ENCODE measurements around the gene EIF1AY.
"Not testable (repeated sequence)": the region's sequence is repeated elsewhere in the genome, so short reads cannot be mapped to it uniquely, and the experiment has no call there.

EIF1AY gene

GRCh38 chrY:20575531-20576121, at the start of gene EIF1AY:
Gene EIF1AY, plus strand, starts transcription at chrY:20575776. Its CDS starts 96 bp downstream, at chrY:20575872.
- DNase-seq, result peak; percentile 81

DNA sequence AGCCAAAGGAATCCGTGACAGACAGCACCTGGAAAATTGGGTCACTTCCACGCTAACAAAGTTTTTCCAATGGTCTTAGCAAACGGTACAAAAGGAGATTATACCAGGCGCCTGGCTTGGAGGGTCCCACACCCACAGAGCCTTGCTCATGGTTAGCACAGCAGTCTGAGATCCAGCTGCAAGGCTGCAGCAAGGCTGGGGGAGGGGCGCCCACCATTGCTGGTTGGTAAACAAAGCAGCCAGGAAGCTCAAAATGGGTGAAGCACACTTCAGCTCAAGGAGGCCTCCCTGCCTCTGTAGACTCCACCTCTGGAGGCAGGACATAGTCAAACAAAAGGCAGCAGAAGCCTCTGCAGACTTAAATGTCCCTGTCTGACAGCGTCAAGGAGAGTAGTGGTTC, 47.1 kb upstream of the EIF1AY start:
- no peak for DNase-seq

GRCh38 chrY:20538186-20538585, 37.4 kb upstream of the EIF1AY start:
- no peak for DNase-seq

GRCh38 chrY:20538933-20539332, 36.6 kb upstream of the EIF1AY start:
- no peak for DNase-seq

DNA sequence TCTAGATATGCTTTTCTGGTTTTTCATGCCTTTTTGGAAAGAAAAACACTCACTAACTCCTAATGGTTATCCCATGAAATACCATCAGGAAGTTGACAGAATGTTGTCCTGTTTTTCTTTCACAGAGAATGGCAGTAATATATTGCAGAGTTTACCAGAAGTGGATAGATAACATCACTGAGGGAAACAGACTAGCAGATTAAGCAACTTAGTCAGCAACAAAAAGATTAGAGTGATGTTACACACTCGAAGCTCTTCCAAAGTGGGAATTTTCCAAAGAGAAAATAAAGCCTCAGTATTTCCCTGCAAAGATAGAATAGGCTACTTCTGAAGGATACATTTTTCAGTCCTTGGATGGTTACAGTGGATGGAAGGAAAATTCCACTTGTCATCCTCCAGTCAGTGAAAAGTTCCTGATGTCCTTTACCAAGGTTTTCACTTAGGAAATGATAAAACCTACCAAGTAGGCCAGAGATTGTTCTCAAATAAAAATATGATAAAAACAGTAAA, 31.1 kb upstream of the EIF1AY start:
- no peak for DNase-seq

- DNase-seq, result no peak
Measured at GRCh38 chrY:20546071-20546470, 29.5 kb upstream of the EIF1AY start.

- no peak for DNase-seq
Measured at GRCh38 chrY:20549289-20549688, 26.3 kb upstream of the EIF1AY start.

GRCh38 chrY:20551840-20552239, 23.7 kb upstream of the EIF1AY start:
- no peak for DNase-seq

DNA sequence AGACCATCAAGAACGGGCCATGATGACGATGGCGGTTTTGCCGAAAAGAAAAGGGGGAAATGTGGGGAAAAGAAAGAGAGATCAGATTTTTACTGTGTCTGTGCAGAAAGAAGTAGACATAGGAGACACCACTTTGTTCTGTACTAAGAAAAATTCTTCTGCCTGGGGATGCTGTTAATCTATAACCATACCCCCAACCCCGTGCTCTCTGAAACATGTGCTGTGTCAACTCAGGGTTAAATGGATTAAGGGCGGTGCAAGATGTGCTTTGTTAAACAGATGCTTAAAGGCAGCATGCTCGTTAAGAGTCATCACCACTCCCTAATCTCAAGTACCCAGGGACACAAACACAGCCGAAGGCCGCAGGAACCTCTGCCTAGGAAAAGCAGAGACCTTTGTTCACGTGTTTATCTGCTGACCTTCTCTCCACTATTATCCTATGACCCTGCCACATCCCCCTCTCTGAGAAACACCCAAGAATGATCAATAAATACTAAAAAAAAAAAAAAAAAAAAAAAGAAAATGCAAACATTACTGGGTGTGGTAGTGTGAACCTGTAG, 22.7 kb upstream of the EIF1AY start:
- DNase-seq, result not testable (repeated sequence)

GRCh38 chrY:20555820-20556219, 19.8 kb upstream of the EIF1AY start:
- no peak for DNase-seq

DNA sequence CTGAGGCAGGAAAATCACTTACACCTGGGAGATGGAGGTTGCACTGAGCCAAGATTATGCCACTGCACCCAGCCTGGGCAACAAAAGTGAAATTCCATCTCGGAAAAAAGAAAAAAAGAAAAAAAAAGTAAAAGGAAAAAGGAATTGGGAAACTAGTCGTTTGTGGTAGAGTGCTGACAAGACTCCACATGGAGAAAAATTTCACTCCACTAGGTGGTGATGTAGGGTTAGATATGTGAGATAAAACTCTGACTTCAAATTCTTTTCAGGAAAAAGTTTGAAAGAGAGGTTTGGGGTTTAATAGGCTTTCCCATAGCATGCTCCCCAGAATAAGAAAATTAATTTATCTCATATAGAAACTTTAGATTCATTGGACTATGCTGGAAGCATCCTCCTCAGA, 16.9 kb upstream of the EIF1AY start:
- no peak for DNase-seq

- DNase-seq, result no peak
Measured at GRCh38 chrY:20559873-20560512, 15.6 kb upstream of the EIF1AY start.

- no peak for DNase-seq
Measured at GRCh38 chrY:20571306-20571705, 4.3 kb upstream of the EIF1AY start.

- DNase-seq, result no peak
Measured at GRCh38 chrY:20576506-20576905, 930 bp downstream of the EIF1AY start.

DNA sequence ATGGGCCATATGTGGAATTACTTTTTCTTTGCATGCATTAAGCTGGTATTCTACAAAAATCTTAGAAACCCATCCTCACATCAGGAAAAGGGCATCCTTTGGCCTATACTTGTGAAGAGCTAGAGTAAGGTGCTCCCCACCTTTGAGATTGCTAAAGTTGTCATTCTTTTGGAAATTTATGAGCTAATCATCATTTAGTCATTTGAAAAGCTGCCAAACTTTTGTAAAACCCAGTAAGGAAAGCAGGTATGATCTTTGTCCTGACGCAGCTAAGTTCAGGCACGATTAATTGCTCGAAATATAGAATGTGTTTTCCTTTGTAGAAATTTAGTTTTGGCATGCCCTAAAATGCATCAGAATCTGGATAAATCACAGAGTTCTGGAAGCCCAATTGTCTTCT, 2.6 kb downstream of the EIF1AY start:
- DNase-seq, result no peak

- no peak for DNase-seq
Measured at GRCh38 chrY:20581687-20582086, 6.1 kb downstream of the EIF1AY start.

- DNase-seq, result no peak
Measured at GRCh38 chrY:20586161-20586560, 10.6 kb downstream of the EIF1AY start.
